Fibroblast of lung (primary cell): Measurements from ENCODE around the gene MRPL21. TPM values are rescaled to one million over a fixed set of nuclear protein-coding genes. Genes with fewer than 3 reads are reported as not detected.

Source experiments
- DNase-seq, 2 donors: peaks; one replicate each; pipeline versions ENCODE4 v3.0.0 to v3.0.0-alpha.2; 2010; ENCODE audit warnings: low read depth in 2 of 2
- H2AFZ ChIP-seq: 2 replicates; pipeline ENCODE4 v1.5.1; 2012; ENCODE audit warnings: low read length, control low read depth, inconsistent platforms
- H3K27ac ChIP-seq: 2 replicates; pipeline ENCODE4 v1.5.1; 2011; ENCODE audit warnings: low read length, control low read depth; ENCODE audit not compliant: insufficient read depth
- H3K27me3 ChIP-seq: 2 replicates; pipeline ENCODE4 v1.5.1; 2011; ENCODE audit warnings: mild to moderate bottlenecking, low read length; ENCODE audit not compliant: control insufficient read depth, insufficient read depth
- H3K36me3 ChIP-seq: 2 replicates; pipeline ENCODE4 v1.5.1; 2011; ENCODE audit warnings: low read length; ENCODE audit not compliant: control insufficient read depth, insufficient read depth
- H3K4me1 ChIP-seq: 2 replicates; pipeline ENCODE4 v1.5.1; 2011; ENCODE audit warnings: low read length; ENCODE audit not compliant: control insufficient read depth, insufficient read depth; ENCODE audit errors: extremely low read depth
- H3K4me2 ChIP-seq: 2 replicates; pipeline ENCODE4 v1.5.1; 2011; ENCODE audit warnings: low read length, control low read depth; ENCODE audit not compliant: insufficient read depth; ENCODE audit errors: extremely low read depth
- H3K4me3 ChIP-seq, 4 experiments: fragments of 200-600 bp in 1 of 4; sonication (generic) in 1 of 4; replicated peaks in 1 of 4; 2 replicates each; pipeline ENCODE4 v1.5.1; 2011 to 2016; ENCODE audit warnings: low read length in 4 of 4, low read depth in 3 of 4, mild to moderate bottlenecking in 3 of 4, control low read depth in 2 of 4, inconsistent platforms in 1 of 4, mixed read lengths in 1 of 4; ENCODE audit not compliant: insufficient read depth in 1 of 4; ENCODE audit errors: control extremely low read depth in 1 of 4
- H3K79me2 ChIP-seq: 2 replicates; pipeline ENCODE4 v1.5.1; 2012; ENCODE audit warnings: mild to moderate bottlenecking, low read length, inconsistent platforms; ENCODE audit not compliant: control insufficient read depth, insufficient read depth
- H3K9ac ChIP-seq: 2 replicates; pipeline ENCODE4 v1.5.1; 2011; ENCODE audit warnings: mild to moderate bottlenecking, low read length, control low read depth; ENCODE audit not compliant: insufficient read depth
- H3K9me3 ChIP-seq: 2 replicates; pipeline ENCODE4 v1.5.1; 2012; ENCODE audit warnings: low read depth, low read length; ENCODE audit not compliant: control insufficient read depth, insufficient read depth
- H4K20me1 ChIP-seq: 2 replicates; pipeline ENCODE4 v1.5.1; 2011; ENCODE audit warnings: low read length; ENCODE audit not compliant: control insufficient read depth, insufficient read depth; ENCODE audit errors: extremely low read depth
- EZH2 ChIP-seq: IDR thresholded peaks from 2 replicates; pipeline ENCODE4 v1.5.1; 2012; ENCODE audit warnings: low read length, control low read depth, mild to moderate bottlenecking; ENCODE audit errors: missing control alignments
- polyA minus RNA-seq: library from RNA; depleted of rRNA, polyadenylated mRNA; stranded (reverse); fragments of >200 nt; gene quantifications from 2 replicates; pipeline ENCODE4 v1.2.3, GENCODE V29; 2011; ENCODE audit warnings: low replicate concordance
- polyA plus RNA-seq, 2 donors: library from polyadenylated mRNA; depleted of rRNA in 1 of 2; stranded (reverse) in 1 of 2; unstranded in 1 of 2; fragments of >200 nt; gene quantifications; 2 replicates each; pipeline ENCODE4 v1.2.1, GENCODE V29; 2011 to 2012; ENCODE audit warnings: missing spikeins in 1 of 2
- total RNA-seq: library from RNA; depleted of rRNA; stranded (reverse); fragments of >200 nt; gene quantifications from 2 replicates; pipeline ENCODE4 v1.2.1, GENCODE V29; 2014
- TF ChIP-seq, protein P1 (sequence below), 2 donors: IDR thresholded peaks in 1 of 2; conservative IDR thresholded peaks in 1 of 2; 1 replicate in 1 of 2; 2 replicates in 1 of 2; pipeline ENCODE4 v1.5.1; 2011 to 2012; ENCODE audit warnings: low read length in 2 of 2, control low read depth in 1 of 2, inconsistent platforms in 1 of 2, low read depth in 1 of 2, mild to moderate bottlenecking in 1 of 2

Gene MRPL21
- 40.1 and 59.9 TPM in 2 replicates for total RNA-seq
- polyA plus RNA-seq, result 31.6 and 72.4 TPM in 2 replicates
- polyA plus RNA-seq (2012), result 58.3 and 95.5 TPM in 2 replicates
- 15.2 and 19.5 TPM in 2 replicates for polyA minus RNA-seq

DNA sequence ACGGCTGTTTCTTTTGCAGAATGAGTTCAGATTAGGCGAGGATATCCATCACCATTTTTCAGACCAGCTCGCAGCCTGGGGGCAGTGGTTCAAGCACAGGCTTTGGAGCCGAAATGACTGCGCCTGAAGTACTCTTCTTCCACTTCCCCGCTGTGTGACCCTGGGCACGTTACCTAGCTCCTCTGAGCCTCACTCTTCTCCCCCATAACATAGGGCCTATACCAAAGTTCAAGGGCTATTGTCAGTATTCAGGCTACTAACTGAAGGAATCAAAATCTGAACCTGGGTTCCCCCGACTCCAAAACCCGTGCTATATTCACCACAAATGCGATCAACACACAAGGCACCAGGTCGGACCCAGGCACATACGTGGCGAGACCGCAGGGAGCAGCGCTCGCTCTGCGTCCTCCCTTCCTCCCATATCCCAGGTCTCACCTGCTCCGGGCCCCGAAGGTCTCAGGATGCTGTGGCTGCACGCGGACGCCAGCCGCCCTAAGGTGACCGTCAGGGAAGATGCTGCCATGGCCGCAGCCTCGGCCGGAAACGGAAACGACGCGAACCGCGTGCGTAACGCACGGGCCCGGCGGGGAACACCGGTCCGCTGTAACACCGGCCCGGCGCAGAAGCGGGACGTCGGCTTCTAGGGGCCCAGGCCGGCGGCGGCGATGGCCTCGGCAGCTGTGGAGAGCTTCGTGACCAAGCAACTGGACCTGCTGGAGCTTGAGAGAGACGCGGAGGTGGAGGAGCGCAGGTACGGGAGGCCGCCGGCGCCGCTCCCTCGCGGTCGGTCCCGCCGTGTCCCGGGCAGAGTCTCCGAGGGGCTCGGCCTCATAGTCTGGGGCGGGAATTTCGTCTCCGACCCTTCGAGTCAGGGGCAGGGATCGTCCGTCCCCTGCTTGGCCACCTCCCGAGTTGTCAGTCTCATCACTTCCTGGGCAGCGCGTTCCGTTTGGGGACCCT is at the start of gene MRPL21, which contains the start of gene IGHMBP2:
TSS of gene MRPL21 (minus strand) at position 545 of the 960 bp plus-strand sequence. CDS start at position 523, 22 bp downstream.
TSS of gene IGHMBP2 (plus strand) at position 604 of the 960 bp plus-strand sequence. CDS start at position 666, 62 bp downstream.
- Histone ChIP-seq H3K36me3 (no peaks in the 10 kb centered on the region), H3K9me3 (no peaks in the 10 kb centered on the region), H4K20me1 (no peaks in the 10 kb centered on the region), H3K4me3 (peak within 1 kb of the TSS; percentile 84 to 97 (median 96)), H2AFZ (peak within 1 kb of the TSS; percentile 97), H3K4me1 (peaks cover 3% of the 10 kb centered on the region), H3K27ac (peak within 1 kb of the TSS; percentile 79), H3K79me2 (peaks cover 52% of the 10 kb centered on the region), H3K4me2 (peak within 1 kb of the TSS; percentile 92), H3K9ac (peak within 1 kb of the TSS; percentile 92), H3K27me3 (no peaks in the 10 kb centered on the region)
- TF ChIP-seq EZH2, result no peak
- TF ChIP-seq, protein P1, sequence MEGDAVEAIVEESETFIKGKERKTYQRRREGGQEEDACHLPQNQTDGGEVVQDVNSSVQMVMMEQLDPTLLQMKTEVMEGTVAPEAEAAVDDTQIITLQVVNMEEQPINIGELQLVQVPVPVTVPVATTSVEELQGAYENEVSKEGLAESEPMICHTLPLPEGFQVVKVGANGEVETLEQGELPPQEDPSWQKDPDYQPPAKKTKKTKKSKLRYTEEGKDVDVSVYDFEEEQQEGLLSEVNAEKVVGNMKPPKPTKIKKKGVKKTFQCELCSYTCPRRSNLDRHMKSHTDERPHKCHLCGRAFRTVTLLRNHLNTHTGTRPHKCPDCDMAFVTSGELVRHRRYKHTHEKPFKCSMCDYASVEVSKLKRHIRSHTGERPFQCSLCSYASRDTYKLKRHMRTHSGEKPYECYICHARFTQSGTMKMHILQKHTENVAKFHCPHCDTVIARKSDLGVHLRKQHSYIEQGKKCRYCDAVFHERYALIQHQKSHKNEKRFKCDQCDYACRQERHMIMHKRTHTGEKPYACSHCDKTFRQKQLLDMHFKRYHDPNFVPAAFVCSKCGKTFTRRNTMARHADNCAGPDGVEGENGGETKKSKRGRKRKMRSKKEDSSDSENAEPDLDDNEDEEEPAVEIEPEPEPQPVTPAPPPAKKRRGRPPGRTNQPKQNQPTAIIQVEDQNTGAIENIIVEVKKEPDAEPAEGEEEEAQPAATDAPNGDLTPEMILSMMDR (conservative IDR thresholded peaks at IDR 0.05 in 1 of 2, IDR thresholded peaks at IDR 0.05 in 1 of 2; ENCODE audit: low read depth in 1 of 2, low read length in 2 of 2), result no peak
- DNase-seq, result peak; percentile 83 to 85

DNA sequence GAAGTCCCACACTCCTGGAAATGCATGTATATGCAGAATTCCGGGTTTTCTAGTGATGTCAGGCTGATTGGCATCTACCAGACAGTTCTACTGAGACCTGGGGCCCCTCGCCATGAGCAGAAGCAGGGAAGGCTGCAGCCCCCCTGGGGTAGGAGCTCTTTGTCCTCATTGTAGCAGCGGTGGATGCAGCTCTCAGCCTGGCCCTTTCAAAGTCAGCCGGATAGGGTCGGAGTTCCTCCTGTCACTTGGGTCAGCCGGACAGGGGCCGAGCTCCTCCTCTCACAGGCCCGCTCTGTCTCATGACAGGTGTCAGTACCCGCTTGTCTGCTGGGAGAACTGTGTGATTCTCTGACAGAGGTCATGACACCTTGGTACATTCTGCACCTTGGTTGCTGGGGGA is 47.1 kb upstream of the MRPL21 start:
- no peaks in the 10 kb centered on the region for H3K79me2 ChIP-seq
- H3K4me2 ChIP-seq, result no peak overlapping the region
- no peak overlapping the region for H3K9ac ChIP-seq
- no peak overlapping the region for H3K4me3 ChIP-seq
- TF ChIP-seq, protein P1 (conservative IDR thresholded peaks at IDR 0.05 in 1 of 2, IDR thresholded peaks at IDR 0.05 in 1 of 2; ENCODE audit: low read depth in 1 of 2, low read length in 2 of 2), result no peak
- no peak for TF ChIP-seq EZH2
- no peaks in the 10 kb centered on the region for H3K36me3 ChIP-seq
- peaks cover under 1% of the 10 kb centered on the region for H3K4me1 ChIP-seq
- no peaks in the 10 kb centered on the region for H3K9me3 ChIP-seq
- H4K20me1 ChIP-seq, result no peaks in the 10 kb centered on the region
- no peak overlapping the region for H2AFZ ChIP-seq
- H3K27me3 ChIP-seq, result no peaks in the 10 kb centered on the region
- no peak for DNase-seq
- H3K27ac ChIP-seq, result no peak overlapping the region

DNA sequence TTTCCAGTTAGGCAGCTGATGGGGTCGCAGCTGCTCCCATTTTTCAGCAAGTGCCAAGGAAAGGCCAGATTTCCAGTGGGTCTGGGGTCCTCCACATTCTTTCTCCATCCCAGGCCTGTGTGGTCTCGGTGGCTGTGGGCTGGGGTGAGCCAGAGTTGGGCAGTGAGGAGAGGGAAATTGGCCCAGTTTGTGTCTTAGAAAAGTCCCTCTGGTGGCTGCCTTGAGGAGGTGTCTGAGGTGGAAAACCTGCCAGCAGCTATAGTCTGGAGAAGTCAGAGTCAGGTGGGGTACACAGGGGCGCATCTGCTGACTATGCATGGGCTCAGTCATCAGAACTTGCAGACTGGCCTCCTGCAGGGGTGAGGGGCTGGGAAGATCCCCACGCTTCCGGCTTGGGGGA is 46.6 kb upstream of the MRPL21 start:
- H3K4me1 ChIP-seq, result peaks cover 2% of the 10 kb centered on the region
- no peaks in the 10 kb centered on the region for H3K9me3 ChIP-seq
- no peak overlapping the region for H2AFZ ChIP-seq
- H3K27ac ChIP-seq, result no peak overlapping the region
- no peaks in the 10 kb centered on the region for H3K36me3 ChIP-seq
- no peak overlapping the region for H3K4me2 ChIP-seq
- no peaks in the 10 kb centered on the region for H3K27me3 ChIP-seq
- peak in 1 of 2 donors; percentile 17 for DNase-seq
- no peak overlapping the region for H3K9ac ChIP-seq
- TF ChIP-seq EZH2, result no peak
- TF ChIP-seq, protein P1 (conservative IDR thresholded peaks at IDR 0.05 in 1 of 2, IDR thresholded peaks at IDR 0.05 in 1 of 2; ENCODE audit: low read depth in 1 of 2, low read length in 2 of 2), result peak; percentile 13 to 44
- H4K20me1 ChIP-seq, result no peaks in the 10 kb centered on the region
- H3K79me2 ChIP-seq, result no peaks in the 10 kb centered on the region
- no peak overlapping the region for H3K4me3 ChIP-seq
